ENCODE measurements around the gene OTX2.

Gene OTX2

GRCh38 chr14:56812364-56813141, 2.3 kb upstream of the OTX2 start:
- DNase-seq (ENCODE audit: low read depth in 2 of 2): no peak

- no peak for DNase-seq (ENCODE audit: low read depth in 2 of 2)
Measured at GRCh38 chr14:56811593-56812363, 1.5 kb upstream of the OTX2 start.

GRCh38 chr14:56810836-56811592, 735 bp upstream of the OTX2 start:
- no peak for DNase-seq (ENCODE audit: low read depth in 2 of 2)

- no peak for DNase-seq (ENCODE audit: low read depth in 2 of 2)
Measured at GRCh38 chr14:56809270-56810146, 771 bp downstream of the OTX2 start.

GRCh38 chr14:56808383-56809269, 1.7 kb downstream of the OTX2 start:
- DNase-seq (ENCODE audit: low read depth in 2 of 2): no peak

GRCh38 chr14:56808110-56808382, 2.2 kb downstream of the OTX2 start:
- DNase-seq (ENCODE audit: low read depth in 2 of 2): no peak

DNA sequence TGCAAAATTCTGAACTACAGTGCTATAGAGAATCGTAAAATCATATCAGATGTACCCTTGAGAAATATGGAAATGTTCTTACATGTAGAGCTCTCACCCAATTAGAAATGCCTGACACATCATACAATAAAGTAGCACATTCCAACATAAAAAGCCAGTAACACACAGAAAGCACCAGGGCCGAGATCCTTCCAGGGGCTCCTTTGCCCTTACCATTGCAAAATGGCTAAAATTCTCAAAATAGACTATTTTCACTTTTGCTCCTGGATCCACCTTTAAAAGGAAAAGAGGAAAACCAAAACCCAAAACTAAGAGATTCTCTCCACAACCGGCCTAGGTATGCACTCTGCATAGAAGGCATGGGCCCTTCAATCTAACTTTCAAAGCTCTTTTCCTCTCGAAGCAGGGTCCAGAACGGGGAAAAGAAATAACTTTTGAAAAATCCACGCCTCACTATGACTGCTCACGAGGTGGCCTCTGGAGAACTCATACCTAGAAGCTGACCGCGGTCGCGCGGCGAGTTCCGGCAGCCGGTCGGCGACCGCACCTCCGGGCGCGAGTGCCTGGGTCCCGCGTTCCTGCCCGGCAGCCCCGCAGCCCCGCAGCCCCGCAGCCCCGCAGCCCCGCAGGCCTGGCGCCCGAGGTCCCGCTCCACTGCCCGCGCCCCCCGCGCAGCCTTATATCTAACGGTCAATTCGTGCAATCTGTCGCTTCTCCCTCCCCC, 2.7 kb downstream of the OTX2 start:
- no peak for DNase-seq (ENCODE audit: low read depth in 2 of 2)

- no peak for DNase-seq (ENCODE audit: low read depth in 2 of 2)
Measured at GRCh38 chr14:56806760-56807159, 3.5 kb downstream of the OTX2 start.

GRCh38 chr14:56805992-56806727, 4.1 kb downstream of the OTX2 start:
- DNase-seq (ENCODE audit: low read depth in 2 of 2): no peak

DNA sequence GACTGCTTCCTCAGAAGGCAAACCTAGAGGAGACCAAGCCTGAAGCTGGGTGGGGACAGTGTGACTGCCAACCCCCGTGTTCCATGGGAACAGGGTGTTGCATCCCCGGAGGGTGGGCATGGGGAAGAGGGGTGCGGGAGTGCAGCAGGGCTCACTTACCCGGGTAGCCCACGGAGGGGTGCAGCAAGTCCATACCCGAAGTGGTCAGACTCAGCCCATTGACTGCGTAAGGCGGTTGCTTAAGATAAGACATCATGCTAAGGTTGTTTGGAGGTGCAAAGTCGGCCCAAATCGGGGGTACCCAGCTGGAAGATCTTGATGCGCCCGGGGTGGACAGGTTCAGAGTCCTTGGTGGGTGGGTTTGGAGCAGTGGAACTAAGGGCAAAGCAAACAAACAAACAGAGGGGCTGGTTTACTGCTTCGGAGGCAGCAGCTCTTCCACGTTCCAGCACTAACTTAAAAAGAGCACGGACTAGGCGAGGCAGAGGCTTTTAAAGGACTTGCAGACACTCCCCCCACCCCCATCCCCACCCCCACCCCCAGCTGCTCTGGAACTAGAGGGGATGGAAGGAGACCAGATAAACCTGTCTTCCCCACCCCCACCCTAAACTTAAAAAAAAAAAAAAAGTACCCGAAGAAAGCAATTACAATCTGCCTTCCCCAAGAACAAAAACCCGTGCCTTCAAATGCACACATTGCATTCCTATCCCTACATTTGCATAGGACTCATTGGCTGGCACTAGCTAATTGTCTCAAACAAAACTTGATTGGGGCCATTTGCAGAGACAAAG, 4.9 kb downstream of the OTX2 start:
- no peak for DNase-seq (ENCODE audit: low read depth in 2 of 2)

GRCh38 chr14:56803816-56804535, 6.3 kb downstream of the OTX2 start:
- no peak for DNase-seq (ENCODE audit: low read depth in 2 of 2)

DNA sequence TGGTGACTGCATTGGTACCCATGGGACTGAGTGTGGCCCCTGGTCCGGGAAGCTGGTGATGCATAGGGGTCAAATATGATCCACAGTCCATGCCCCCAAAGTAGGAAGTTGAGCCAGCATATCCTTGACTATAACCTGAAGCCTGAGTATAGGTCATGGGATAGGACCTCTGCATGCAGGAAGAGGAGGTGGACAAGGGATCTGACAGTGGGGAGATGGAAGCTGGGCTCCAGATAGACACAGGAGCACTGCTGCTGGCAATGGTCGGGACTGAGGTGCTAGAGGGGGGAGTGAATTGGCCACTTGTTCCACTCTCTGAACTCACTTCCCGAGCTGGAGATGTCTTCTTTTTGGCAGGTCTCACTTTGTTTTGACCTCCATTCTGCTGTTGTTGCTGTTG, 8.4 kb downstream of the OTX2 start:
- DNase-seq (ENCODE audit: low read depth in 2 of 2): no peak

DNA sequence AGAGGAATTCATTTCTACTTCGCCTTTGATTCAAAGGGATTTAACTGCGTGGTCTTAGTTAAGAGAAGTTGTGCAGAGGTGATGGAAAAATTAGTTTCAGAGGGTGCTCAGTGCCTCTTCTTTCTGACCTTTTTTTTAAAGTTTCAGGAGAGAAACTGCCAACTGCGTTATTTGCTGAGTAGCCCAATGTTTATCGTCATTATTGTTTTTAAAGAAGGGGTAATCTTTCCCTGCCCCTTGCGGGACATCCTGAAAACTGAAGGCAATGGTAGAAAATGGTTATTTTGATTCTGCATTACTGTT, 11.0 kb downstream of the OTX2 start:
- no peak for DNase-seq (ENCODE audit: low read depth in 2 of 2)

- no peak for DNase-seq (ENCODE audit: low read depth in 2 of 2)
Measured at GRCh38 chr14:56798447-56799342, 11.6 kb downstream of the OTX2 start.

- no peak for DNase-seq (ENCODE audit: low read depth in 2 of 2)
Measured at GRCh38 chr14:56797569-56798446, 12.5 kb downstream of the OTX2 start.

GRCh38 chr14:56797003-56797568, 13.2 kb downstream of the OTX2 start:
- no peak for DNase-seq (ENCODE audit: low read depth in 2 of 2)
